ENCODE results near the gene DIO3.
"Not testable (repeated sequence)": the region's sequence is repeated elsewhere in the genome, so short reads cannot be mapped to it uniquely, and the experiment has no call there.

Gene DIO3

DNA sequence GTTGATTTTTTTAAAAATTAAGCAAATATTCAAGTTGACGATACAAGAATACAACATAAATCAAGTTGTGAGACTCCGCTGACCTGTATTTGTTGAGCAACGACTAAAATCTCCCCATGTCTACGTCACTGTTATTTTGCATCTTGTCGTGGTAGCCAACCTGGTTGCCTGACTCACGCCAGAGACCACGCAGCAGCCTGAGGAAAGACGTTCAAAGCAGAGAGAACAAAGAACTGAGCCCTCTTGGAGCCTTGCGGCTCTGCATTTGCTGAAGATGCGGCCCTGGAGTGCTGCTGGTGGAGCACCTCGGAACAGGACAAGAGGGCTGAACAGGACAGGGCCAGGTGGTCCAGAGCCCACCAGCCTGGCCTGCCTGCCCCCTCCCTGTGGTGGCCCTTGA, 21.4 kb upstream of the DIO3 start:
- no peak for DNase-seq
- in situ Hi-C loops (cut with HindIII; ENCODE audit: low pct_ligation_motif_present, low pct_unique_long_range_greater_than_20kb, low sequenced_read_pairs): no loop called here

- DNase-seq: no peak
- in situ Hi-C loops (cut with HindIII; ENCODE audit: low pct_ligation_motif_present, low pct_unique_long_range_greater_than_20kb, low sequenced_read_pairs): no loop called here
Measured at GRCh38 chr14:101540481-101541462, 20.5 kb upstream of the DIO3 start.

GRCh38 chr14:101542391-101542790, 18.9 kb upstream of the DIO3 start:
- DNase-seq: no peak
- in situ Hi-C loops (cut with HindIII; ENCODE audit: low pct_ligation_motif_present, low pct_unique_long_range_greater_than_20kb, low sequenced_read_pairs): no loop called here

- in situ Hi-C loops (cut with HindIII; ENCODE audit: low pct_ligation_motif_present, low pct_unique_long_range_greater_than_20kb, low sequenced_read_pairs): no loop called here
- DNase-seq: no peak
Measured at GRCh38 chr14:101543814-101544213, 17.5 kb upstream of the DIO3 start.

DNA sequence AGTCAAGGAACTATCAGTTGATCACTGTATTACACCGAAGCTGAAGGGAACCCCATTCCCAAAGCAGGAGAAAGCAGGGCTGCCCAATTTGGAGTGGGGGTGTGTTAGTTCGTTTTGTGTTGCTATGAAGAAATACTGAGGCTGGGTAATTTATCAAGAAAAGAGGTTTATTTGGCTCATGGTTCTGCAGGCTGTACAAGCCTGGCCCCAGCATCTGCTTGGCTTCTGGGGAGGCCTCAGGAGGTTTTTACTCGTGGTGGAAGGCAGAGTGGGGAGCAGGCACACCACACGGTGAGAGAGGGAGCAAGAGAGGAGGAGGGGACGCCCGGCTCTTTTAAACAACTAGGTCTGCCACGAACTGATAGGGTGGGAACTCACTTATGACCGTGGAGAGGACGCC, 16.7 kb upstream of the DIO3 start:
- in situ Hi-C loops (cut with HindIII; ENCODE audit: low pct_ligation_motif_present, low pct_unique_long_range_greater_than_20kb, low sequenced_read_pairs): no loop called here

DNA sequence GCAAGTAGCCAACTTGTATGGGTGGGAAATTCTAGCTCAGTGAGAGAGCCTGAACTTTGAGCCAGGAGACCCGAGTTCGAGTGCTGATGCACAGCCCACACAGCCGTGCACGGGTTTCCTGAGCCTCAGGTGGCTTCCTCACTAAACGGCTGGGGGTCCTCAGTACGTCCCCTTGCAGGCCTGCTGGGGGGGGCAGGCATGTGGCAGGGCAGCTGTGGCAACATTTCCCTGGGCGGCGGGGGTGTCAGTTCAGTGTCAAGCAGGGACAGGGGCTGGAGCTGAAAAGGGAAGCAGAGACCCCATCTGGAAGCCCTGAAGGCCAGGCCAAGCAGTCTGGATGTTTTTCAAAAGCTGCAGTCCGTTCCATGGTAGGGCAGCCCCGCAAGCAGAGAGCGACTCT, 14.6 kb upstream of the DIO3 start:
- no peak for DNase-seq
- in situ Hi-C loops (cut with HindIII; ENCODE audit: low pct_ligation_motif_present, low pct_unique_long_range_greater_than_20kb, low sequenced_read_pairs): no loop called here

More for the DNA sequence above, 16.7 kb upstream of the DIO3 start:
- DNase-seq: no peak

DNA sequence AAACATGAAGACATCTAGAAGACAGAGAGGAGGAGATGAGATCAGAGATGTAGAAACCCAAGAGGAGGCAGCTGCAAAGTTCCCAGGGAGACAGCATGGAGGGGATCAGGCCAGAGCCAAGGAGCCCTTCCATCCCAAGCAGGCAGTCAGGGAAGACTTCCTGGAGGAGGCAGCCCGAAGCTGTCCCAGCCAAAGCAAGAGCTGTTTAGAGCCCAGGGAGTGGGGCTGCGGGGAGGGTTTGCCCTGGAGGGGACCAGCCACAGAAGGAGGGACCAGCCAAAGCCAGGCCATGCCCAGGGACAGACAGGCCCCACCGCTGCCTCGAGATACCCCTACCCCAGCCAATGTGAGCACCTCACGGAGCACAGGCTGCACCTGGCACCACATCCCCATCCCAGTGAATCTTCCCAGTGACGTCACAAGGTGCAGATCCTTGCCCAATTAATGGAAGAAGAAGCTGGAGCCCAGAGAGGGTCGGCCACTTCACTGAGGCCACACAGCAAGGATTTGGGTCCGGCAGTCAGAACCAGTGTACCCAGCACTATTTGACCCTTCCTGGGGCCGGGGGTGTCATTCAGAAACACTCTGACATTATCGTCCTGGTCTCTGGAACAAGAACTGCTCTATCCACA, 14.1 kb upstream of the DIO3 start:
- in situ Hi-C loops (cut with HindIII; ENCODE audit: low pct_ligation_motif_present, low pct_unique_long_range_greater_than_20kb, low sequenced_read_pairs): no loop called here
- DNase-seq: no peak

GRCh38 chr14:101547961-101548669, 13.2 kb upstream of the DIO3 start:
- in situ Hi-C loops (cut with HindIII; ENCODE audit: low pct_ligation_motif_present, low pct_unique_long_range_greater_than_20kb, low sequenced_read_pairs): no loop called here
- no peak for DNase-seq

DNA sequence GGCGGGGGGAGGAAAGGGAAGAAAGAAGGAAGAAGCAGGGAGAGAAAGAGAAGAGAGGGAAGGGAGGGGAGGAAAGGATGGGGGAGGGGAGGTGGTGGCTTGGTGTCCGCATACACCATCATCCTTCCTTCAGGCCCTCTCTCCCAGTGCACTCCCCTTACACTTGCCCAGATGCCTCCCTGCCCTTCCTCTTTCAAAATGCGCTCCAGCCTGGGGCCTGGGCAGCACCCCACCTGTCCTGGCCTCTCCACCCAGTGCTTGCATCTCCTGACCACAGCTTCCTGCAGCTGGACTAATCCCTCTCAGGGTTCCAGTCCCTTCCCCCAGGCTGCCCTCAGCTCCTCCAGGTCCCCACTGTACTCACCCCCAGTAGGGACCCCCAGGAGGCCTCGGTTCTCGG, 12.6 kb upstream of the DIO3 start:
- in situ Hi-C loops (cut with HindIII; ENCODE audit: low pct_ligation_motif_present, low pct_unique_long_range_greater_than_20kb, low sequenced_read_pairs): no loop called here
- no peak for DNase-seq

DNA sequence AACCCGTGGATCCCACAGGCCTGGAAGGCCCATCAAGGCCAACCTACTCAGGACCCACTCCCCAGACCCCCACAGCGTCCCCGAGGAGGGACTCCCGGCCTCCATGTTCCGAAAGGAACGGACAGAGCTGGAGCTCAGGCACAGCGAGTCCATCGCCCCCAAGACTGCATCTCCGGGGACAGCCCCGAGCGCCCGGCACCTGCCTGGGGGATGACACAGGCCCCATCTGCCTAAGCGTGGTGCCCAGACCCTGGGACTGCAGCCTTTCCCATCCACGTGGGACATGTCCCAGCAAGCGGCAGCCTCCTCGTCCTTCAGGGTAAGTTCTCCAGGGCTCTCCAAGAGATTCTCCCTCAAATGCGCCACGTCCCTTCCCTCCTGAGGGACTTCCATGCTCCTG, 12.1 kb upstream of the DIO3 start:
- in situ Hi-C loops (cut with HindIII; ENCODE audit: low pct_ligation_motif_present, low pct_unique_long_range_greater_than_20kb, low sequenced_read_pairs): no loop called here
- DNase-seq: no peak

DNA sequence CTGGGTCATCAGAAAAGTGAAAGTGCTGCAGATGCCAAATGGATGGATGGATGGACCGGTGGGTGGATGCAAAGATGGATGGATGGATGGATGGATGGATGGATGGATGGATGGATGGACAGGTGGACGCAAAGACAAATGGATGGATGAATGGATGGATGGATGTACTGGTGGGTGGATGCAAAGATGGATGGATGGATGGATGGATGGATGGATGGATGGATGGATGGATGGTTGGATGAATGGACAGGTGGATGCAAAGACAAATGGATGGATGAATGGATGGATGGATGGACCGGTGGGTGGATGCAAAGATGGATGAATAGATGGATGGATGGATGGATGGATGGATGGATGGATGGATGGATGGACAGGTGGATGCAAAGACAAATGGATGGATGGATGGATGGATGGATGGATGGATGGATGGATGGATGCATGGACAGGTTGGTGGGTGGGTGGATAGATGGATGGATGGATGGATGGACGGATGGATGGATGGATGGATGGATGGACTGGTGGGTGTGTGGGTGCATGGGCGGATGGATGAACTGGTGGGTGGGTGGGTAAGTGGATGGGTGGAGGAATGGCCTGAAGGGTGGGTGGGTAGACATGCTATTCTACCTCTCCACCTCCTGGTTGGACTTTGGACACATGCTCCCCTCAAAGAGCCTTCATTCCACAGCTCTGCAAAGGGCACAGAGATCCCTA, 10.9 kb upstream of the DIO3 start:
- in situ Hi-C loops (cut with HindIII; ENCODE audit: low pct_ligation_motif_present, low pct_unique_long_range_greater_than_20kb, low sequenced_read_pairs); DNase-seq: not testable (repeated sequence)

GRCh38 chr14:101551729-101552595, 9.3 kb upstream of the DIO3 start:
- in situ Hi-C loops (cut with HindIII; ENCODE audit: low pct_ligation_motif_present, low pct_unique_long_range_greater_than_20kb, low sequenced_read_pairs): no loop called here
- no peak for DNase-seq

GRCh38 chr14:101552786-101553231, 8.5 kb upstream of the DIO3 start:
- in situ Hi-C loops (cut with HindIII; ENCODE audit: low pct_ligation_motif_present, low pct_unique_long_range_greater_than_20kb, low sequenced_read_pairs): no loop called here
- DNase-seq: no peak

- in situ Hi-C loops (cut with HindIII; ENCODE audit: low pct_ligation_motif_present, low pct_unique_long_range_greater_than_20kb, low sequenced_read_pairs): no loop called here
- no peak for DNase-seq
Measured at GRCh38 chr14:101553393-101553792, 7.9 kb upstream of the DIO3 start.

DNA sequence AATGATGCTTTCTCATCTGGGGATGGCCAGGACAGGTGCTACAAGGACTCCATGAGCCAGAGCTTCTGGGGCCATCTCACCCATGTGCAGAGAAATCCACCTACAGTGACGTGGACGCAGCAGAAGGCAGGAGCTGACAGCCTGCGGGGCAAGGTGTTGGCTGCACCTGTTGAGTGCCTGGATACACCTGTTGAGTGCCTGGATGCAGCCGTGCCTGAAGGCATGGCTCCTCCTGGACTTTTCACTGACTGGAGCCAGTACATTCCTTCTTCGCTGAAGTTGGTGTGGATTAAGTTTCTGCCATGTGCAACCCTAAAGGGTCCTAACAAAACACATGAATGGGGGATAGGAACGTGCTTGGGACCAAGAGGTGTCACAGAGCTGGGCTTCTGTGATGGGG, 7.4 kb upstream of the DIO3 start:
- DNase-seq: no peak
- in situ Hi-C loops (cut with HindIII; ENCODE audit: low pct_ligation_motif_present, low pct_unique_long_range_greater_than_20kb, low sequenced_read_pairs): no loop called here

- no peak for DNase-seq
- in situ Hi-C loops (cut with HindIII; ENCODE audit: low pct_ligation_motif_present, low pct_unique_long_range_greater_than_20kb, low sequenced_read_pairs): no loop called here
Measured at GRCh38 chr14:101554991-101555668, 6.2 kb upstream of the DIO3 start.

GRCh38 chr14:101555669-101556043, 5.6 kb upstream of the DIO3 start:
- in situ Hi-C loops (cut with HindIII; ENCODE audit: low pct_ligation_motif_present, low pct_unique_long_range_greater_than_20kb, low sequenced_read_pairs); DNase-seq: not testable (repeated sequence)

All from ACHN (cell line).